Erythroblast (primary cell): ENCODE data around the gene INHBE.

Experiments used
- DNase-seq, 2 experiments: peaks; one replicate each; lab custom pipeline; 2025; lab: John Stamatoyannopoulos, UW
- GATA1 ChIP-seq: IDR thresholded peaks from 2 replicates; pipeline ENCODE4 v1.6.1; 2011; ENCODE audit warnings: low read depth, mild to moderate bottlenecking, control low read depth, low read length, moderate library complexity
- POLR2A ChIP-seq: IDR thresholded peaks from 2 replicates; pipeline ENCODE4 v1.6.1; 2011; ENCODE audit warnings: mild to moderate bottlenecking, low read length

INHBE gene

GRCh38 chr12:57450057-57450456, 5.0 kb upstream of the INHBE start:
- TF ChIP-seq GATA1 (no peak), POLR2A (no peak)
- no peak for DNase-seq

GRCh38 chr12:57451233-57451778, 3.8 kb upstream of the INHBE start:
- TF ChIP-seq POLR2A (no peak), GATA1 (no peak)
- DNase-seq, result no peak

GRCh38 chr12:57452181-57452936, 2.7 kb upstream of the INHBE start:
- DNase-seq, result no peak
- TF ChIP-seq GATA1 (no peak), POLR2A (no peak)

GRCh38 chr12:57452937-57453509, 2.1 kb upstream of the INHBE start:
- DNase-seq, result peak; percentile 56 to 83
- TF ChIP-seq GATA1 (no peak), POLR2A (no peak)

- no peak for DNase-seq
- no peak for TF ChIP-seq GATA1
- TF ChIP-seq POLR2A, result no peak
Measured at GRCh38 chr12:57454213-57454565, 918 bp upstream of the INHBE start.

GRCh38 chr12:57455374-57456144, 452 bp downstream of the INHBE start:
- TF ChIP-seq POLR2A (no peak), GATA1 (no peak)
- DNase-seq, result no peak

GRCh38 chr12:57456145-57456700, 1.1 kb downstream of the INHBE start:
- DNase-seq, result peak; percentile 47 to 65
- TF ChIP-seq POLR2A (no peak), GATA1 (no peak)

GRCh38 chr12:57456737-57457490, 1.8 kb downstream of the INHBE start:
- TF ChIP-seq POLR2A, result no peak
- TF ChIP-seq GATA1, result no peak
- DNase-seq, result no peak

- no peak for DNase-seq
- TF ChIP-seq GATA1, result no peak
- no peak for TF ChIP-seq POLR2A
Measured at GRCh38 chr12:57458665-57459054, 3.6 kb downstream of the INHBE start.

GRCh38 chr12:57459055-57459749, 4.1 kb downstream of the INHBE start:
- peak; percentile 92 to 96 for DNase-seq
- no peak for TF ChIP-seq POLR2A
- no peak for TF ChIP-seq GATA1

GRCh38 chr12:57459750-57460467, 4.8 kb downstream of the INHBE start, which contains the start of gene GLI1:
TSS of gene GLI1 (plus strand) at chr12:57459785. CDS start at chr12:57463692, 3,907 bp downstream.
- DNase-seq, result no peak
- TF ChIP-seq POLR2A, result no peak
- TF ChIP-seq GATA1, result no peak

GRCh38 chr12:57460468-57460784, 5.3 kb downstream of the INHBE start:
- DNase-seq, result no peak
- TF ChIP-seq GATA1 (no peak), POLR2A (no peak)
